ENCODE results near the gene GPC3. TPM values are rescaled to one million over a fixed set of nuclear protein-coding genes. Genes with fewer than 3 reads are reported as not detected.

GPC3 gene
- polyA plus RNA-seq, 1 donor = 75.8 TPM

- Histone ChIP-seq H3K4me3 (ENCODE audit: low read length) (no peak overlapping the region), H3K27me3 (ENCODE audit: control insufficient read depth, insufficient read depth, low read length) (no peaks in the 10 kb centered on the region), H3K36me3 (ENCODE audit: control insufficient read depth, insufficient read depth, low read length) (no peaks in the 10 kb centered on the region), H3K4me1 (ENCODE audit: control insufficient read depth, insufficient read depth, low read length) (no peaks in the 10 kb centered on the region), H3K9me3 (ENCODE audit: control insufficient read depth, low read depth, low read length) (no peaks in the 10 kb centered on the region), H3K27ac (ENCODE audit: low read length) (no peak overlapping the region)
- no peak for DNase-seq
- no CpG with 5 or more reads among the region's 3 CpGs for WGBS (ENCODE audit: insufficient coverage, low lambda C conversion rate)
Observed at GRCh38 chrX:133516686-133517085, 468.7 kb downstream of the GPC3 start.

DNA sequence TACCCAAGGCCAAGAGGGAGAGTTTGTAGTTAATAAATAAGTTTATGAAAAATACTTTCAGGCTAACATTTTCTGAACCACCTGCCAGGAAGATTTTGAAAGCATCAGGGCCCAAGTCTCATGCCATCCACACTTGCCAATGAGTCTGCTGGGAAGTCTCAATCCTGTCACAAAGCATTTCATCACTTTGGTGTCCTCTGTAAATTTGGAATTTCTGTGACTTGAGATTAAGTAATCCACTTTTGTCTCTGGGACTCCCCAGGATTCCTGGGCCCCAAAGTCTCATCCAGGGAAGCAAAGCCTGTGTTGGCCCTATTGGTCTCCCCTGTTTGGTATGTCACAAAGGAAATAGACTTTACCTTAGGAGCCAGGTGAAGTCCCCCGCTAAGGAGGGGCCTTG is 470.9 kb downstream of the GPC3 start:
- Histone ChIP-seq H3K36me3 (ENCODE audit: control insufficient read depth, insufficient read depth, low read length) (no peaks in the 10 kb centered on the region), H3K9me3 (ENCODE audit: control insufficient read depth, low read depth, low read length) (no peaks in the 10 kb centered on the region)
- no CpG with 5 or more reads among the region's 1 CpG for WGBS (ENCODE audit: insufficient coverage, low lambda C conversion rate)

GRCh38 chrX:133513123-133513522 is 472.3 kb downstream of the GPC3 start:
- Histone ChIP-seq H3K36me3 (ENCODE audit: control insufficient read depth, insufficient read depth, low read length) (no peaks in the 10 kb centered on the region), H3K4me3 (ENCODE audit: low read length) (no peak overlapping the region), H3K4me1 (ENCODE audit: control insufficient read depth, insufficient read depth, low read length) (no peaks in the 10 kb centered on the region), H3K27me3 (ENCODE audit: control insufficient read depth, insufficient read depth, low read length) (no peaks in the 10 kb centered on the region), H3K9me3 (ENCODE audit: control insufficient read depth, low read depth, low read length) (no peaks in the 10 kb centered on the region), H3K27ac (ENCODE audit: low read length) (no peak overlapping the region)
- DNase-seq = no peak
- 100% methylated on average over 1 of the region's 5 CpGs for WGBS (ENCODE audit: insufficient coverage, low lambda C conversion rate)

More for the DNA sequence above, 470.9 kb downstream of the GPC3 start:
- no peak for DNase-seq
- H3K27me3 ChIP-seq (ENCODE audit: control insufficient read depth, insufficient read depth, low read length) = no peaks in the 10 kb centered on the region
- no peaks in the 10 kb centered on the region for H3K4me1 ChIP-seq (ENCODE audit: control insufficient read depth, insufficient read depth, low read length)
- H3K27ac ChIP-seq (ENCODE audit: low read length) = no peak overlapping the region
- no peak overlapping the region for H3K4me3 ChIP-seq (ENCODE audit: low read length)

DNA sequence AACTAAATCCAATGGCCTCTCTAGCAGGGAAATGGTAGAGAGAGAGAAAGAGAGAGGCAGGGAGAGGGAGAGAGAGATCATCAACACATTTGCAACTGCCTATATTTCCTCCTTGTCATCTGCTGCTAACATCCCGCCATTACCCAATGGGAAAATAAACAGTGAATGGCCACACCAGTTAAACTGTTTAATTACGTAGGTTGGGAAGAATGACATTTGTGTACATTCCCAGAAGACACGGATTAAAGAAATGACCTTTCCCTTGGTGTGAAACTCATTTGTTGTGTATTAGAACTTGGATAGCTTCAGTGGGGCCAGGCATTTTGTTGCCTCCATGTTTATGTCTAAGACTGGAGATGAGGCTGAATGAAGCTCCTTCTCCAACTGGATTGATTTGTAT is 474.4 kb downstream of the GPC3 start:
- Histone ChIP-seq H3K36me3 (ENCODE audit: control insufficient read depth, insufficient read depth, low read length) (no peaks in the 10 kb centered on the region), H3K9me3 (ENCODE audit: control insufficient read depth, low read depth, low read length) (no peaks in the 10 kb centered on the region), H3K4me3 (ENCODE audit: low read length) (no peak overlapping the region), H3K27me3 (ENCODE audit: control insufficient read depth, insufficient read depth, low read length) (no peaks in the 10 kb centered on the region), H3K4me1 (ENCODE audit: control insufficient read depth, insufficient read depth, low read length) (no peaks in the 10 kb centered on the region), H3K27ac (ENCODE audit: low read length) (no peak overlapping the region)
- DNase-seq = peak in 1 of 2 donors; percentile 9
- 0% methylated on average over 1 of the region's 3 CpGs for WGBS (ENCODE audit: insufficient coverage, low lambda C conversion rate)

DNA sequence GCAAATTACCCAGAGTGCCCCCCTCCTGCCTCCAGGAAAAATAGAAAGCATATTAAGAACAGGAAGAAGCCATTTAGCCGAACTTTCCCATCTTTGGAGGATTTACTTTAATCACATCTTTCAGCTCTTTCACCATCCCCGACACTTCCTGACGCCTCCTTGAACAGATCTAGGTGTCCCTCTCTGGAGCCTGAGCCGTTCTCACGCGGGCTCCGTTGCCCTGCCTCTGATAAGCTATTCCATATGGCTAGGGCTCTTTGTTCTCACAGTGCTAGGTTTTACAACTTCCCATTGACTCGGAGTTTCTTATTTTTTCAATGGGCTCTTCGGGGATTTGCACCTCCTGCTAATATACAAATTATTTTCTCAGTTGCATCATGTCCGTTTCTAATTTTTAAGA is 488.0 kb downstream of the GPC3 start:
- no peak overlapping the region for H3K4me3 ChIP-seq (ENCODE audit: low read length)
- H3K36me3 ChIP-seq (ENCODE audit: control insufficient read depth, insufficient read depth, low read length) = no peaks in the 10 kb centered on the region
- peaks cover 9% of the 10 kb centered on the region for H3K4me1 ChIP-seq (ENCODE audit: control insufficient read depth, insufficient read depth, low read length)
- H3K27me3 ChIP-seq (ENCODE audit: control insufficient read depth, insufficient read depth, low read length) = no peaks in the 10 kb centered on the region
- no peak for DNase-seq
- no CpG with 5 or more reads among the region's 10 CpGs for WGBS (ENCODE audit: insufficient coverage, low lambda C conversion rate)
- H3K9me3 ChIP-seq (ENCODE audit: control insufficient read depth, low read depth, low read length) = no peaks in the 10 kb centered on the region
- H3K27ac ChIP-seq (ENCODE audit: low read length) = no peak overlapping the region

- no peaks in the 10 kb centered on the region for H3K9me3 ChIP-seq (ENCODE audit: control insufficient read depth, low read depth, low read length)
- no peaks in the 10 kb centered on the region for H3K36me3 ChIP-seq (ENCODE audit: control insufficient read depth, insufficient read depth, low read length)
- WGBS (ENCODE audit: insufficient coverage, low lambda C conversion rate) = no CpG with 5 or more reads among the region's 16 CpGs
- peak overlapping the region; percentile 51 for H3K27ac ChIP-seq (ENCODE audit: low read length)
- DNase-seq = peak; percentile 9 to 57
- no peak overlapping the region for H3K4me3 ChIP-seq (ENCODE audit: low read length)
- H3K27me3 ChIP-seq (ENCODE audit: control insufficient read depth, insufficient read depth, low read length) = no peaks in the 10 kb centered on the region
- H3K4me1 ChIP-seq (ENCODE audit: control insufficient read depth, insufficient read depth, low read length) = peaks cover 6% of the 10 kb centered on the region
Observed at GRCh38 chrX:133495464-133496391, 489.7 kb downstream of the GPC3 start.

GRCh38 chrX:133493366-133493765 is 492.0 kb downstream of the GPC3 start:
- H3K4me3 ChIP-seq (ENCODE audit: low read length) = no peak overlapping the region
- H3K36me3 ChIP-seq (ENCODE audit: control insufficient read depth, insufficient read depth, low read length) = no peaks in the 10 kb centered on the region
- no peaks in the 10 kb centered on the region for H3K9me3 ChIP-seq (ENCODE audit: control insufficient read depth, low read depth, low read length)
- no CpG with 5 or more reads among the region's 4 CpGs for WGBS (ENCODE audit: insufficient coverage, low lambda C conversion rate)
- DNase-seq = no peak
- H3K27ac ChIP-seq (ENCODE audit: low read length) = no peak overlapping the region
- H3K4me1 ChIP-seq (ENCODE audit: control insufficient read depth, insufficient read depth, low read length) = peaks cover 6% of the 10 kb centered on the region
- H3K27me3 ChIP-seq (ENCODE audit: control insufficient read depth, insufficient read depth, low read length) = no peaks in the 10 kb centered on the region

- Histone ChIP-seq H3K4me1 (ENCODE audit: control insufficient read depth, insufficient read depth, low read length) (peaks cover 3% of the 10 kb centered on the region), H3K27me3 (ENCODE audit: control insufficient read depth, insufficient read depth, low read length) (no peaks in the 10 kb centered on the region), H3K4me3 (ENCODE audit: low read length) (no peak overlapping the region), H3K9me3 (ENCODE audit: control insufficient read depth, low read depth, low read length) (no peaks in the 10 kb centered on the region), H3K36me3 (ENCODE audit: control insufficient read depth, insufficient read depth, low read length) (no peaks in the 10 kb centered on the region), H3K27ac (ENCODE audit: low read length) (no peak overlapping the region)
- DNase-seq = no peak
- WGBS (ENCODE audit: insufficient coverage, low lambda C conversion rate) = no CpG with 5 or more reads among the region's 1 CpG
Observed at GRCh38 chrX:133490955-133491354, 494.4 kb downstream of the GPC3 start.
